Stimulated activated CD8-positive, alpha-beta memory T cell treated with anti-CD3 and anti-CD28 coated beads, Interleukin-15, amount 100 ng/mL, for 4 hours (primary cell): ENCODE results near the gene PRKG1.
"Not testable (repeated sequence)": the region's sequence is repeated elsewhere in the genome, so short reads cannot be mapped to it uniquely, and the experiment has no call there.

Experiments
- DNase-seq, 2 donors: peaks; one replicate each; pipeline ENCODE4 v3.0.0-alpha.2; 2020; ENCODE audit warnings: low read depth in 2 of 2

Gene PRKG1

DNA sequence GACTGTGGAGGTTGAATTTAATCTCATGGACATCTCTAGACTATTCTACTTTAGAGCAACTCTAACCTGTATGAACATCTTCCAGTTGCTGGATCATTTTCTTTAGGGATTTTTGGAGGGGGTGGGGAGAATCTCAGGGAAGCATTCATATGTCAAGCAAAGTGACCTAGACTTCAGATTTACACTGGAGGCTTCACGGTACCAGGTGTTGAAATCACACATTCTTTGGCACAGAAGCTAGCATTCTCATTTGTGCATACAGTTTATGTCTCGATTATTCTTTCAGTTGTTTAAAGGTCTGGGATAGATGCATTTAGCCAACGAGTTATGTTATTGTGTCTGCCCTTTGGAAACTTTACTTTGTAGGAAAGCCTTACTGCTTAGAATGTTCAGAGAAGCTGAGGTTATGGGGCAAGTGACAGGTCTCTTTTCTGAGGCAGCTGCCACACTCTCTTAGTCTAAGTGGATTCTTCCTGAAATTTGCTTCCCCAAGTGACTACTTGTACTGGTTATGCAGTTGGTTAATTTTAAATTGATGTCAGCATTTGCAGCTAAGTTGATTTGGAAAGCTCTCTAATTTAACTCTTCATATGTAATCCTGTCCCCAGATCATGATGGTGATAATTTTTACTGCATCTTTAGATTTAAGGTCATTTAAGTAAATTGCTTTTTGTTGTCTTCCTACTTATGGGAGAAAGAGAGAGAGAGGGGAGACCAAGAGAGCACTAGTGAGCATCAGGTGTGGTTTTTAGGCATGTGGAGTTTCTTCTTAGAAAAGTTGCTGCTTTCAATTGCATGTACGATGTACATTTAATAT is 153.8 kb downstream of the PRKG1 start:
- no peak for DNase-seq

DNA sequence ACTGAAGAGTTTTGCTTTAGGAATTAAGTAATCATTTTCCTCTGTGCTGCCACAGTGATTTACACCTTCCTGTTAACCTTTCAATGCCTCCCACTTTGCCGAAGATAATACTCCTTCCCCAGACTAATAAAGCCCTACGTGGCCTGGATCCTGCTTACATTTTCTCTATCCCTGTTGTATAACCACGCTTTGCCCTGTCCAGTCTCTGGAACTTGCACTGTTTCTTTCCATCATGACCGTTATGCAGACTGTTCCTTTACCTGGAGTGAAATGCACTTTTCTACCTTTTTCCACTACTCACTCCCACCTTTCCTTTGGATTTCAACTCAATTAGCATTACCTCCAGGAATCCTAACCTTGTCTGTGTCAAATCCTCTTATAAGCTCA is 154.4 kb downstream of the PRKG1 start:
- no peak for DNase-seq

DNA sequence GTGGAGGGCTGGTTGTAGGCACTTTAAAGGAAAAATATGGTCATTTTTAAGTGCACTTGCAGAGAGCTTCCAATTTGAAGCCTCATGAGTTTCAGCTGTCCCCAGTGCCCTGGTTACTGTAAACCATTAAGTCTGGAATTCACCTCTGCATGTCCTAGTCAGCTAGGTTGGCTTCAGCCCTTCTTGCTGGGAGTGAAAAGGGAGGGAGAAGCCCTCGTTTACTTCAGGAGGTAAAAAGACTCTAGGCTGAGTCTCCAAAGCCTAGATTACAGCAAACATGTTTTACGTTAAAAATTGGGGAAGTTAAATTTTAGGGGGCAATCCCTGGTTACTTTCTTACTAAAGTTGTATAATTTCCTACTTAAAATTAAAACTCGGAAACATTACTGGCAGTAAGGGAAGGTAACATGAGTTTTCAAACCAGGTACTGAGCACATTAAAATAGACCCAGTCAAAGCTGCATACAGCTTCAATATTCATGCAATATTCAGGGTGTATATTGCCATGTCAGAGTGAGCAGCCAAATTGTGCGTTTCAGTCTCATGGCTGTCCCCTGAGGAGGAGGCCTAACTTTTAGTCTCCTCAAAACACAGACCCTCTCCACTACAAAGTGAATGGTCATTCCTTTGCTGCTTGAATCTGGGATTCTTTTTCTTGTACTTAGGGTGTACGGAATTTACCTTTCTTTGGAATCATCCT is 156.7 kb downstream of the PRKG1 start:
- no peak for DNase-seq

- no peak for DNase-seq
Observed at GRCh38 chr10:51231754-51232153, 157.5 kb downstream of the PRKG1 start.

- no peak for DNase-seq
Observed at GRCh38 chr10:51233337-51234100, 159.2 kb downstream of the PRKG1 start.

DNA sequence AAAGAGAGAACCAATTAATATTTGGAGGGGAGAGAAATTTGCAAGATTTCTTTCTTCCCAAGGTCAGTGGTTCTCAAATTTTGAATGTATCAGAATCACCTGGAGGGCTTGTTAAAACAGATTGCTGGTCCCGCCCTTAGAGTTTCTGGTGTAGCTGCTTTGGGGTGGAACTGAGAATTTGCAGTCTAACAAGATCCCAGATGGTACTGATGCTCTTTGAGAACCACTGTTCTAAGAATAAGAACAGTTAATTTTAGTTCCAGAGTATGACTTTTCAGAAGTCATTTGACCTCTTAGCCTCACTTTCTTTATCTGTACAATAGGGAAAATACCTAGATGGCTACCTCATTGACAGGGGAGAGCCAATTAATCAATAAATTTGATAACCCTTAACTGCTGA is 161.6 kb downstream of the PRKG1 start:
- no peak for DNase-seq

DNA sequence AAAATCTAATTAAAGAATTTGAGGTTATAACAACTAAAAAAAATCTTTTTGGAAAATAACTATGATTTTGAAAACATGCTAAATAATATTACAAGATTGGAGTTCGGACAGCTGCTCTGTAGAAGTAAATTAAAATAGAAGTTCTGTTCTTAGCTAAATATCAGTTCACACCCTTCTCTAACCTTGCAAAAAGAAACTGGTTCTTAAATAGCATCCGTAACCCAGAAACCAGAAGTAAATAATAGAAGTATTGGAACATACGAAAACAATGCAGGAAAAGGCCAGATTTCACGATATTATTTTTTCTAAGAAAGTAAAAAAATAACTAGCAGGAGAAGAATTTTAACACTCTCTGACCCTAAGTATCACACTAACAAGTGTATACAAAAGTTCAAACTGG is 164.7 kb downstream of the PRKG1 start:
- no peak for DNase-seq

- DNase-seq: no peak
Observed at GRCh38 chr10:51241461-51241860, 167.2 kb downstream of the PRKG1 start.

GRCh38 chr10:51242393-51242792 is 168.1 kb downstream of the PRKG1 start:
- no peak for DNase-seq

- no peak for DNase-seq
Observed at GRCh38 chr10:51244309-51244708, 170.0 kb downstream of the PRKG1 start.

GRCh38 chr10:51244748-51245490 is 170.6 kb downstream of the PRKG1 start:
- DNase-seq: no peak

- no peak for DNase-seq
Observed at GRCh38 chr10:51246156-51246555, 171.9 kb downstream of the PRKG1 start.

GRCh38 chr10:51250278-51250920 is 176.1 kb downstream of the PRKG1 start:
- DNase-seq: no peak

GRCh38 chr10:51251110-51251509 is 176.8 kb downstream of the PRKG1 start:
- no peak for DNase-seq

- no peak for DNase-seq
Observed at GRCh38 chr10:51255381-51255780, 181.1 kb downstream of the PRKG1 start.

DNA sequence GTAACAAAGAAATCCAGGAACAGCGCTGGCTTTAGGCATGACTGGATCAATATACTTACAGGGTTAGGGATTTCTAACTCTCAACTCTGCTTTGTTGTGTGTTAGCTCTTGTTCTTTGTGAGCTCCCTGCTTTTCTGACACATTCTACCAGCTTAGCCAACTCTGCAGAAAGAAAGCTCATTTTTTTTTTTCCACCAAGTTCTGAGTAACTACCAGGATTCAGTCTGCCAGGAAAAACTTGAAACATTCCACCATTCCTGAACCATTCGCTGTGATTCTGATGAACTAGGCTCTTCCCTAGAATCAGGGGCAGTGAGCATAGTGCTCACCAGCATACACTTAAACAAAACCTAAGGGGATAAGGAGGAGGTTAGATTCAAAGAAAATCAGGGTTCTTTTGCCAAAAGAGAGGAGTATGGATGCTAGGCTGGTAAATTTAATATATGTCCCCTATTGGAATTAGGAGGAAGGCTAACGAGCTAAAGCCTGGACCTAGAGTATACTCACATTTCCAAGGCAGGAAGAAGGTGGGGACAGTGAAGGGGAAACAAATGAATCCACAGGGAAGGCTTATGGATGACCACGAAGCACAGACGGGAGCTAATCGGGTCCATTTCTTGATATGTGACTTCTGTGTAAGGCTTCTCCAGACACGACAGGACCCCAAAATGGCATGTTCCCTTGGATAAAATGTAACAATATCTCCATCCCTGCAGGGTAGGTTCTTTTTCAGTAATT is 183.4 kb downstream of the PRKG1 start:
- no peak for DNase-seq

GRCh38 chr10:51260376-51260775 is 186.1 kb downstream of the PRKG1 start:
- no peak for DNase-seq

- no peak for DNase-seq
Observed at GRCh38 chr10:51266496-51266895, 192.2 kb downstream of the PRKG1 start.

DNA sequence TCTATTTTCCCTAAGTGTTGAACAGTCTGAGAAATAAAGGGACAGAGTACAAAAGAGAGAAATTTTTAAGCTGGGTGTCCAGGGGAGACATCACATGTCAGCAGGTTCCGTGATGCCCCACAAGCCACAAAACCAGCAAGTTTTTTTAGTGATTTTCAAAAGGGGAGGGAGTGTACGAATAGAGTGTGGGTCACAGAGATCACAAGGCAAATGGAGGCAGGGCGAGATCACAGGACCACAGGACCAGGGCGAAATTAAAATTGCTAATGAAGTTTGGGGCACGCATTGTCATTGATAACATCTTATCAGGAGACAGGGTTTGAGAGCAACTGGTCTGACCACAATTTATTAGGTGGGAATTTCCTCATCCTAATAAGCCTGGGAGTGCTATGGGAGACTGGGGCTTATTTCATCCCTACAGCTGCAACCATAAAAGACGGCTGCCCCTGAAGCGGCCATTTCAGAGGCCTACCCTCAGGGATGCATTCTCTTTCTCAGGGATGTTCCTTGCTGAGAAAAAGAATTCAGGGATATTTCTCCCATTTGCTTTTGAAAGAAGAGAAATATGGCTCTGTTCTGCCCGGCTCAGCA is 193.8 kb downstream of the PRKG1 start:
- not testable (repeated sequence) for DNase-seq

DNA sequence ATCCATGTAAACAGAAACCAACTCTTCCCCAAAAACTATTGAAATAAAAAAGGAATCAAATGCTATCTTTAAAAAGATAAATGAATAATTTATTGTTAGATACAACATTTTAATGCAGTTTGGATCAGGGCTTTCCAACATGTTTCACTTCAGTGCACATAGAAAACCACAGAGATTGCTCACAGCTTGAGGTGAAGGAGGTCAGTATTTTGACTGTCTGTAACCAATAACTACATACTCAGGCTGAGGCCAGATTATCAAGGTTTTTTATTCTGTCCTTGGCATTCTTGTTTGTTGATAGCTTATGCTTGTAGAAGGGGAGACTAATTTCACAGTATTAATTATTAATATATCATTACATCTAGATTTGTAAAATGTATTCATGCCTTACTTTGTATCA is 195.5 kb downstream of the PRKG1 start:
- no peak for DNase-seq
